ENCODE measurements around the gene EMP3. TPM values are rescaled to one million over a fixed set of nuclear protein-coding genes. Genes with fewer than 3 reads are reported as not detected.
A peak's percentile ranks its signal among the peaks of the same experiment; 100 is the strongest.
"Not testable (repeated sequence)": the region's sequence is repeated elsewhere in the genome, so short reads cannot be mapped to it uniquely, and the experiment has no call there.

Gene EMP3
- total RNA-seq, 1 donor from 2014 or later = 32.1 TPM

- Histone ChIP-seq H3K27ac (replicated peaks) (peak overlapping the region; percentile 56), H3K9me3 (replicated peaks) (no peaks in the 10 kb centered on the region), H3K27me3 (ENCODE audit: low read depth) (no peaks in the 10 kb centered on the region), H3K36me3 (no peaks in the 10 kb centered on the region), H3K4me1 (peaks cover 28% of the 10 kb centered on the region), H3K4me3 (no peak overlapping the region)
- no peak for DNase-seq
- TF ChIP-seq, protein P1, sequence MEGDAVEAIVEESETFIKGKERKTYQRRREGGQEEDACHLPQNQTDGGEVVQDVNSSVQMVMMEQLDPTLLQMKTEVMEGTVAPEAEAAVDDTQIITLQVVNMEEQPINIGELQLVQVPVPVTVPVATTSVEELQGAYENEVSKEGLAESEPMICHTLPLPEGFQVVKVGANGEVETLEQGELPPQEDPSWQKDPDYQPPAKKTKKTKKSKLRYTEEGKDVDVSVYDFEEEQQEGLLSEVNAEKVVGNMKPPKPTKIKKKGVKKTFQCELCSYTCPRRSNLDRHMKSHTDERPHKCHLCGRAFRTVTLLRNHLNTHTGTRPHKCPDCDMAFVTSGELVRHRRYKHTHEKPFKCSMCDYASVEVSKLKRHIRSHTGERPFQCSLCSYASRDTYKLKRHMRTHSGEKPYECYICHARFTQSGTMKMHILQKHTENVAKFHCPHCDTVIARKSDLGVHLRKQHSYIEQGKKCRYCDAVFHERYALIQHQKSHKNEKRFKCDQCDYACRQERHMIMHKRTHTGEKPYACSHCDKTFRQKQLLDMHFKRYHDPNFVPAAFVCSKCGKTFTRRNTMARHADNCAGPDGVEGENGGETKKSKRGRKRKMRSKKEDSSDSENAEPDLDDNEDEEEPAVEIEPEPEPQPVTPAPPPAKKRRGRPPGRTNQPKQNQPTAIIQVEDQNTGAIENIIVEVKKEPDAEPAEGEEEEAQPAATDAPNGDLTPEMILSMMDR (IDR thresholded peaks at IDR 0.05; ENCODE audit: borderline replicate concordance) = peak; percentile 33
- intact Hi-C loops (cut with micrococcal nuclease) = no loop called here
These were observed 16.4 kb upstream of the EMP3 start for GRCh38 chr19:48308631-48309586.

GRCh38 chr19:48309731-48310130 is 15.6 kb upstream of the EMP3 start:
- H3K4me3 ChIP-seq; intact Hi-C loops (cut with micrococcal nuclease); H3K27me3 ChIP-seq (ENCODE audit: low read depth); DNase-seq; H3K9me3 ChIP-seq (replicated peaks); H3K36me3 ChIP-seq: not testable (repeated sequence)
- H3K4me1 ChIP-seq = peaks cover 28% of the 10 kb centered on the region
- H3K27ac ChIP-seq (replicated peaks) = peak overlapping the region; percentile 56

DNA sequence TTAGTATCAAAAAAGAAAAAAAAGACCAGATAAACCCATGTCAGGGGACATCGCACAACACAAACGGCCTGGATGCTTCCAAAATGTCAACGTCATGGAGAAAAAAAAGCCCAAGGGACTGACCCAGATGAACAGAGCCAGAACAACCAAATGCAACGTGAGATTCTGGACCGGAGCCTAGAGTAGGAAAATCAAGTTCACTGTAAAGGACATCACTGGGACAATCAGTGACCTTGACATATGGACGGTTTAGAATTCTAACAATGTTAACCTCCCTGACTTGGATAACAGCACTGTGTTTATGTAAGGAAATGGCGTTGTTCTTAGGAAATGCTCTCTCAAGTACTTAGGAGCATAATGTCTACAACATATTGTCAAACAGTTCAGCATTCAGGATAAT is 15.1 kb upstream of the EMP3 start:
- TF ChIP-seq, protein P1 (IDR thresholded peaks at IDR 0.05; ENCODE audit: borderline replicate concordance) = no peak
- Histone ChIP-seq H3K4me1 (peaks cover 28% of the 10 kb centered on the region), H3K36me3 (no peaks in the 10 kb centered on the region), H3K27ac (replicated peaks) (peak overlapping the region; percentile 56), H3K27me3 (ENCODE audit: low read depth) (no peaks in the 10 kb centered on the region), H3K9me3 (replicated peaks) (no peaks in the 10 kb centered on the region), H3K4me3 (no peak overlapping the region)
- no peak for DNase-seq
- intact Hi-C loops (cut with micrococcal nuclease) = no loop called here

- Histone ChIP-seq H3K9me3 (replicated peaks) (no peaks in the 10 kb centered on the region), H3K27ac (replicated peaks) (peak overlapping the region; percentile 56), H3K4me3 (no peak overlapping the region), H3K4me1 (peaks cover 28% of the 10 kb centered on the region), H3K36me3 (no peaks in the 10 kb centered on the region), H3K27me3 (ENCODE audit: low read depth) (no peaks in the 10 kb centered on the region)
- no peak for DNase-seq
- TF ChIP-seq, protein P1 (IDR thresholded peaks at IDR 0.05; ENCODE audit: borderline replicate concordance) = no peak
- intact Hi-C loops (cut with micrococcal nuclease) = no loop called here
These were observed 14.0 kb upstream of the EMP3 start for GRCh38 chr19:48311384-48311783.

DNA sequence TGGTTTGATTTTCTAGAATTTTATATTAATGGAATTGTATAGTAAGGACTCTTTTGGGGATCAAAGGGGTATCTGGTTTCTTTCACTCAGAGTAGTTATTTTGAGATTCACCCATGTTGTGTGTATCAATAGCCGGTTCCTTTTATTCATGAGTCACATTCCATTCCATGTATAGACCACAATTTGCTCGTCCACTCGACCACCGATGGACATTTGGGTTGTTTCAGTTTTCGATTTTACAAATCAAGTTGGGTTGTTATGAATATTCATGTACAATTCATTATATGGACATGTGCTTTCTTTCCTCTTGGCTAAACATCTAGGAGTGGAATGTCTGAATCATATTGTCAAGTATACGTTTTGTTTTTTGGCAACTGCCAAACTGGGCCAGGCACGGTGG is 9.6 kb upstream of the EMP3 start:
- Histone ChIP-seq H3K27me3 (ENCODE audit: low read depth) (no peaks in the 10 kb centered on the region), H3K4me3 (no peak overlapping the region), H3K9me3 (replicated peaks) (no peaks in the 10 kb centered on the region), H3K4me1 (peaks cover 14% of the 10 kb centered on the region), H3K27ac (replicated peaks) (no peak overlapping the region), H3K36me3 (no peaks in the 10 kb centered on the region)
- intact Hi-C loops (cut with micrococcal nuclease) = no loop called here
- no peak for DNase-seq
- TF ChIP-seq, protein P1 (IDR thresholded peaks at IDR 0.05; ENCODE audit: borderline replicate concordance) = no peak

DNA sequence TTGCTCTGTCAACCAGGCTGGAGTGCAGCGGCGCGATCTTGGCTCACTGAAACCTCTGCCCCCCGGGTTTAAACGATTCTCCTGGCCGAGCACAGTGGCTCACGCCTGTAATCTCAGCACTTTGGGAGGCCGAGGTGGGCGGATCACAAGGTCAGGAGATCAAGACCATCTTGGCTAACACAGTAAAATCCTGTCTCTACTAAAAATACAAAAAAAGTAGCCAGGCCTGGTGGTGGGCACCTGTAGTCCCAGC is 7.7 kb upstream of the EMP3 start:
- H3K27me3 ChIP-seq (ENCODE audit: low read depth); H3K27ac ChIP-seq (replicated peaks); intact Hi-C loops (cut with micrococcal nuclease); H3K9me3 ChIP-seq (replicated peaks); H3K36me3 ChIP-seq; DNase-seq; H3K4me3 ChIP-seq: not testable (repeated sequence)
- peaks cover 26% of the 10 kb centered on the region for H3K4me1 ChIP-seq

Measured in left ventricle myocardium inferior (tissue), 1 donor.